HEK293 (cell line): ENCODE results near the gene CHRNA10.

Experiments used
- REPIN1 ChIP-seq: fragments of 450-650 bp; formaldehyde crosslinking; IDR thresholded peaks from 2 replicates; pipeline ENCODE4 v1.5.1; 2017; ENCODE audit warnings: missing biosample characterization, missing genetic modification characterization, low read depth
- ZNF544 ChIP-seq: fragments of 450-650 bp; formaldehyde crosslinking; IDR thresholded peaks from 2 replicates; pipeline ENCODE4 v1.5.0; 2017; ENCODE audit warnings: missing biosample characterization, missing genetic modification characterization
- TF ChIP-seq, protein P1 (sequence below): fragments of 450-650 bp; formaldehyde crosslinking; IDR thresholded peaks from 2 replicates; pipeline ENCODE4 v1.5.1; 2016; ENCODE audit warnings: missing biosample characterization, missing genetic modification characterization
- TF ChIP-seq, protein P2 (sequence below): fragments of 450-650 bp; formaldehyde crosslinking; IDR thresholded peaks from 2 replicates; pipeline ENCODE4 v1.5.1; 2016; ENCODE audit warnings: missing biosample characterization, missing genetic modification characterization
- TF ChIP-seq, protein P3 (sequence below): fragments of 450-650 bp; formaldehyde crosslinking; IDR thresholded peaks from 2 replicates; pipeline ENCODE4 v1.5.1; 2016; ENCODE audit warnings: missing biosample characterization, missing genetic modification characterization
- TF ChIP-seq, protein P4 (sequence below): fragments of 450-650 bp; formaldehyde crosslinking; IDR thresholded peaks from 2 replicates; pipeline ENCODE4 v1.5.1; 2017; ENCODE audit warnings: missing biosample characterization, missing genetic modification characterization

DNA sequence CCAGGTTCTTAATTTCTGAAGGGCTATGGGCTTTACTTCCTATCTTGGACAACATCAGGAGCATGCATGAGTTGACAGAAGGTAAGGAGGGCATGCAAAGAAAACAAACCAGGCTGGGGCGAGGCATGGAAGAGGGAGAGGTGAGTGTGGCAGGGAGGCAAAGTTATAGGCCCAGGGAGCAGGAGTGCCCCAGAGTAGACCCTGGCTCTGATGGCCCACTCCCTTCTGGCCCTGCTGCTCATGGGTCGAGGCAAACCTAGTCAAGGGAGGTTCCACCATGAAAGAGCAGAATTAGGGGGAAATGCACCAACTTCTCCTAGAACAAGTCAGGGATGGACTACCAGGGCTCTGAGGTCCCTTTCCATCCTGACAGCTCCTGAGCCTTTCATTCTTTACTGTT is 10.2 kb downstream of the CHRNA10 start:
- TF ChIP-seq REPIN1 (tag by site-specific recombination) (no peak), ZNF544 (tag by site-specific recombination) (no peak)
- TF ChIP-seq, protein P1, sequence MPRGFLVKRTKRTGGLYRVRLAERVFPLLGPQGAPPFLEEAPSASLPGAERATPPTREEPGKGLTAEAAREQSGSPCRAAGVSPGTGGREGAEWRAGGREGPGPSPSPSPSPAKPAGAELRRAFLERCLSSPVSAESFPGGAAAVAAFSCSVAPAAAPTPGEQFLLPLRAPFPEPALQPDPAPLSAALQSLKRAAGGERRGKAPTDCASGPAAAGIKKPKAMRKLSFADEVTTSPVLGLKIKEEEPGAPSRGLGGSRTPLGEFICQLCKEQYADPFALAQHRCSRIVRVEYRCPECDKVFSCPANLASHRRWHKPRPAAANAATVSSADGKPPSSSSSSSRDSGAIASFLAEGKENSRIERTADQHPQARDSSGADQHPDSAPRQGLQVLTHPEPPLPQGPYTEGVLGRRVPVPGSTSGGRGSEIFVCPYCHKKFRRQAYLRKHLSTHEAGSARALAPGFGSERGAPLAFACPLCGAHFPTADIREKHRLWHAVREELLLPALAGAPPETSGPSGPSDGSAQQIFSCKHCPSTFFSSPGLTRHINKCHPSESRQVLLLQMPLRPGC (tag by site-specific recombination): no peak
- TF ChIP-seq, protein P2, sequence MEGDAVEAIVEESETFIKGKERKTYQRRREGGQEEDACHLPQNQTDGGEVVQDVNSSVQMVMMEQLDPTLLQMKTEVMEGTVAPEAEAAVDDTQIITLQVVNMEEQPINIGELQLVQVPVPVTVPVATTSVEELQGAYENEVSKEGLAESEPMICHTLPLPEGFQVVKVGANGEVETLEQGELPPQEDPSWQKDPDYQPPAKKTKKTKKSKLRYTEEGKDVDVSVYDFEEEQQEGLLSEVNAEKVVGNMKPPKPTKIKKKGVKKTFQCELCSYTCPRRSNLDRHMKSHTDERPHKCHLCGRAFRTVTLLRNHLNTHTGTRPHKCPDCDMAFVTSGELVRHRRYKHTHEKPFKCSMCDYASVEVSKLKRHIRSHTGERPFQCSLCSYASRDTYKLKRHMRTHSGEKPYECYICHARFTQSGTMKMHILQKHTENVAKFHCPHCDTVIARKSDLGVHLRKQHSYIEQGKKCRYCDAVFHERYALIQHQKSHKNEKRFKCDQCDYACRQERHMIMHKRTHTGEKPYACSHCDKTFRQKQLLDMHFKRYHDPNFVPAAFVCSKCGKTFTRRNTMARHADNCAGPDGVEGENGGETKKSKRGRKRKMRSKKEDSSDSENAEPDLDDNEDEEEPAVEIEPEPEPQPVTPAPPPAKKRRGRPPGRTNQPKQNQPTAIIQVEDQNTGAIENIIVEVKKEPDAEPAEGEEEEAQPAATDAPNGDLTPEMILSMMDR (tag by site-specific recombination): no peak
- TF ChIP-seq, protein P3, sequence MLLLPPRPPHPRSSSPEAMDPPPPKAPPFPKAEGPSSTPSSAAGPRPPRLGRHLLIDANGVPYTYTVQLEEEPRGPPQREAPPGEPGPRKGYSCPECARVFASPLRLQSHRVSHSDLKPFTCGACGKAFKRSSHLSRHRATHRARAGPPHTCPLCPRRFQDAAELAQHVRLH (tag by site-specific recombination): no peak
- TF ChIP-seq, protein P4, sequence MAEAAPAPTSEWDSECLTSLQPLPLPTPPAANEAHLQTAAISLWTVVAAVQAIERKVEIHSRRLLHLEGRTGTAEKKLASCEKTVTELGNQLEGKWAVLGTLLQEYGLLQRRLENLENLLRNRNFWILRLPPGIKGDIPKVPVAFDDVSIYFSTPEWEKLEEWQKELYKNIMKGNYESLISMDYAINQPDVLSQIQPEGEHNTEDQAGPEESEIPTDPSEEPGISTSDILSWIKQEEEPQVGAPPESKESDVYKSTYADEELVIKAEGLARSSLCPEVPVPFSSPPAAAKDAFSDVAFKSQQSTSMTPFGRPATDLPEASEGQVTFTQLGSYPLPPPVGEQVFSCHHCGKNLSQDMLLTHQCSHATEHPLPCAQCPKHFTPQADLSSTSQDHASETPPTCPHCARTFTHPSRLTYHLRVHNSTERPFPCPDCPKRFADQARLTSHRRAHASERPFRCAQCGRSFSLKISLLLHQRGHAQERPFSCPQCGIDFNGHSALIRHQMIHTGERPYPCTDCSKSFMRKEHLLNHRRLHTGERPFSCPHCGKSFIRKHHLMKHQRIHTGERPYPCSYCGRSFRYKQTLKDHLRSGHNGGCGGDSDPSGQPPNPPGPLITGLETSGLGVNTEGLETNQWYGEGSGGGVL (tag by site-specific recombination): no peak
